ENCODE measurements around the gene SIRPB2.

The SIRPB2 gene

GRCh38 chr20:1443085-1443484 is 48.1 kb downstream of the SIRPB2 start:
- in situ Hi-C loops (cut with MboI; ENCODE audit: low sequenced_read_pairs): no loop called here

- in situ Hi-C loops (cut with MboI; ENCODE audit: low sequenced_read_pairs): no loop called here
Observed at GRCh38 chr20:1442304-1442703, 48.9 kb downstream of the SIRPB2 start.

- in situ Hi-C loops (cut with MboI; ENCODE audit: low sequenced_read_pairs): no loop called here
Observed at GRCh38 chr20:1441133-1441532, 50.1 kb downstream of the SIRPB2 start.

DNA sequence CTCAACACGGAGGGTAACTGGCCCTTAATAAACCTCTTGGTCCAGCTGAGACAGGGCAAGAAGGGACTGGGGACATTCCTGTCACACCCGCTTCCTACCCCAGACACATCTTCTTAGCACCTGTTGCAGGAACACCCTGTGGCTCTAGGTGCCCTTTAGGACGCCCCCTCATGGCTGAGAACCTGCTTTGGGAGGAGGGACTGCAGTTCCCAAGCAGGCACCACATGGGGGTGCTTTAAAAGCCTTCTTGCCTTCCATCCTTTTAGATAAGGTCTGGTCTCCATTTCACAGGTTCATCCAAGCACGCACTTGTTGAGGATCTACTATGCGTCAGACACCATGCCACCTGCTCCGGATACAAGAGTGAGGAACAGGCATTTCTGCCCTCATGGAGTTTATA is 51.2 kb downstream of the SIRPB2 start:
- in situ Hi-C loops (cut with MboI; ENCODE audit: low sequenced_read_pairs): no loop called here

DNA sequence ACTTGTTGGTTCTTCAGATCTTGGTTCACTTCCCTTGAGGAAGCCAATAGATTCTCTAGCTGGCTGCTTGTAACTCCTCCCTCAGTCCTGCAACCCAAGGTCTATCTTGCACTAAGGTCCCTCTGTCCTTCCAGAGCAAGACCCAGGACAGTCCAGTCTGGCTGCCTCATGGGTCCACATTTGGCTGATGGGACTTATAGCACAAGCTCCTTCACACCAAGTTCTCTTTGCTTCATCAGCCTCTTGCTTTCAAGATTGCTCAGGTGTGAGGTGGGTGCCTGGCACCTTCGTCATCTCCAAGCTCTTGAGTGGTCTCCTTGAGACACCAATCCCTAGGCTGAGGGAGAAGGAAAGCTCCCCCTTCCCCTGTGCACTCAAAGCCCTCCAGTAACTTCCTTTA is 52.9 kb downstream of the SIRPB2 start:
- in situ Hi-C loops (cut with MboI; ENCODE audit: low sequenced_read_pairs): no loop called here

GRCh38 chr20:1437235-1437904 is 53.9 kb downstream of the SIRPB2 start:
- in situ Hi-C loops (cut with MboI; ENCODE audit: low sequenced_read_pairs): no loop called here

DNA sequence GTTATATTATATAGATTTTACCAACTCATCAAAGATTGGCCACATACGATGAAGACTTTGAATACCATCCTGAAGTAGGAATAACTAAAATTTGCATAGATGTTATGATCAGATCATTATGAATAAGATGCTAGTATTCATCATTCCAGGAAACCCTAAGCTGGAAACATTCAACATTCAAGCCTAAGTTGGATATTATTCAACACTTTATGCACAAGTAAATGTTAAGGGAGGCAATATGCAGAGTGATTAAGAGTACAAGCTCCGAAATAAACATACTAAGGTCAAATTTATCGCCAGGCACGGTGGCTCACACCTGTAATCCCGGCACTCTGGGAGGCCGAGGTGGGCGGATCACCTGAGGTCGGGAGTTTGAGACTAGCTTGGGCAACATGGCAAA is 55.0 kb downstream of the SIRPB2 start:
- in situ Hi-C loops (cut with MboI; ENCODE audit: low sequenced_read_pairs): no loop called here

DNA sequence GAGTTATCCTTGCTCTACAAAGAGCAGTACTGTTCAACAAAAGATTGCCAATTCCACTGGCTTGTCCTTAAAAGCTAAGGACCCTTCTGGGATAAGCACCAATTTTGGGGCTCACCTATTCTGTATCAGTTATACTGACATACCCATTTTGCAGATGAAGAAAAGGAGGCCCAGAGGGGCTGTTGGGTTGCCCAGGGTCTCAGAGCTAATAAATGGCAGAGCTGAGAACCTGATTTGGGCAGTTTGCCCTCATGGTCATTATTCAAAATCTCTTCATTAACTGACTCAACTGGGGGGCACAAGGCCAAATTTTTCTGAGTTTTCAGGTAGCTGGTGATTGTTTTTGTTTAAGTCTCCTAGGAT is 55.9 kb downstream of the SIRPB2 start:
- in situ Hi-C loops (cut with MboI; ENCODE audit: low sequenced_read_pairs): no loop called here

GRCh38 chr20:1434571-1435336 is 56.5 kb downstream of the SIRPB2 start:
- in situ Hi-C loops (cut with MboI; ENCODE audit: low sequenced_read_pairs): no loop called here

DNA sequence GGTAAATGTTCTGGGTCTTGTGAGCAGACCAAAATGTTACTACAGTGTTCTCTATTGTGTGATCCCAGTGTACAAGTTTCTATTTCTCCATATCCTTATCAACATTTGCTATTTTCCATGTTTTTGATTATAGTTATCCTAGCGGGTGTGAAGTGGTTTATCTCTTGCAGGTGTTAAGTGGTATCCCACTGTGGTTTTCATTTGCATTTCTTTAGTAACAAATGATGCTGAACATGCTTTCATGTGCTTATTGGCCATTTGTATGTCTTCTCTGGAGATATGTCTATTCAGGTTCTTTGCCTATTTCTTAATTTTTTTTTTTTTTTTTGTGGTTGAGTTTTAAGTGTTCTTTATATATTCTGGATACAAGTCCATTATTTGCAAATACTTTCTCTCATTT is 60.1 kb downstream of the SIRPB2 start:
- in situ Hi-C loops (cut with MboI; ENCODE audit: low sequenced_read_pairs): no loop called here

GRCh38 chr20:1430004-1430451 is 61.2 kb downstream of the SIRPB2 start:
- in situ Hi-C loops (cut with MboI; ENCODE audit: low sequenced_read_pairs): no loop called here

- in situ Hi-C loops (cut with MboI; ENCODE audit: low sequenced_read_pairs): no loop called here
Observed at GRCh38 chr20:1429143-1429728, 62.0 kb downstream of the SIRPB2 start.

- in situ Hi-C loops (cut with MboI; ENCODE audit: low sequenced_read_pairs): no loop called here
Observed at GRCh38 chr20:1427457-1428054, 63.7 kb downstream of the SIRPB2 start.

GRCh38 chr20:1426231-1426849 is 64.9 kb downstream of the SIRPB2 start:
- in situ Hi-C loops (cut with MboI; ENCODE audit: low sequenced_read_pairs): no loop called here

All from HL-60/S4 (cell line).